ENCODE data around the gene ZNF256.

- TF ChIP-seq RAD21 (IDR thresholded peaks at IDR 0.05; ENCODE audit: low read depth) (no peak), CTCF (IDR thresholded peaks at IDR 0.05 in 2 of 3, conservative IDR thresholded peaks at IDR 0.05 in 1 of 3; ENCODE audit: borderline replicate concordance in 1 of 3, insufficient read depth in 1 of 3, low read depth in 2 of 3, low read length in 2 of 3) (no peak), REST (IDR thresholded peaks at IDR 0.05; ENCODE audit: low read depth) (no peak), EGR1 (IDR thresholded peaks at IDR 0.05; ENCODE audit: low read depth) (no peak), POLR2AphosphoS5 (IDR thresholded peaks at IDR 0.05; ENCODE audit: low read depth, low read length) (no peak), JUND (IDR thresholded peaks at IDR 0.05) (no peak), POLR2A (IDR thresholded peaks at IDR 0.05; ENCODE audit: borderline replicate concordance, extremely low read depth, insufficient read depth, insufficient read length) (no peak), SIN3A (IDR thresholded peaks at IDR 0.05; ENCODE audit: low read depth) (no peak), FOSL1 (IDR thresholded peaks at IDR 0.05; ENCODE audit: low read depth) (no peak)
Measured at GRCh38 chr19:57947419-57948134, at the start of gene ZNF256.
